ENCODE data around the gene PRKN.

PRKN gene

DNA sequence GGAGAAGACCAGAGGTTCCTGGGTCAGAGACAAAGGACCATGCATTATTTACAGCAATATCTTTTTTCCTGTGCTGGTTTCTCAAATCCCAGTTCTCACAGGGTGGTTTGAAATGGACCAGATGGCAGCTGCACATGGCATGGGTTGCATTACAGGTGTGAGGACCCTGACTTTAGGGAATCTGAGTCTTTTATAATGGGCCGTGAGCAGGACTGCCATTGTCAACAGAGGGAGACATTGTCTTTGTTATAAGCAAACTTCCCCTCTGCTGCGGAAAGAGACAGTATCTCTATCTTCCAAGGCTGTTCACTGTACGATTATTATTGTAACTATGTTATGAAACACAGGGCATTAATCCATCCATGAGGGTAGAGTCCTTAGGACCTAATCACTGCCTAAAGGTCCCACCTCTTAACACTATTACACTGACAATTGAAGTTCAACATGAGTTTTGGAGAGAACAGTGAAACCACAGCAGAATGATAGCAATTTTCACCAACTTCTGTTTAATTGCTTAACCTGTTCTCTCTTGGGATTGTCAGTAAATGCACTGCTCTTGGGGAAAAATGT, 1297.6 kb downstream of the PRKN start:
- DNase-seq, result no peak

DNA sequence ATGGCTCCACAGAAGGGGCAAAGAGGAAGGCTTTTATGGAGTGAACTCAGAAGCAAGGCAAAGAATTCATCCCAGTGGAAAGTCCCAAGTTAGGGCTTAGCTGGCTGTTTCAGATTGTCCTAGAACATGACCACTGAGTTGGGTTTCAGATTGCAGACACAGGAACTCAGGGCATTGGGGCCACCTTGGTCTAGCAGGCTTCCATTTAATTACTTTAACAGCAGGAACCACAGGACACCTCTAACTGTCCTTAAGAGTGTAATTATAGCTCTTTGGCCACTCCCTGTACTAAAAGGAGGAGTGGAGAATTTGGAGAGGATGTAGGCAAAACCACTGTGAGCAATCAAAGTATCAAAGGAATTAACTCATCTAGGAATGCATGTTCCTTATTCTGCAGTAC, 1303.1 kb downstream of the PRKN start:
- no peak for DNase-seq

DNA sequence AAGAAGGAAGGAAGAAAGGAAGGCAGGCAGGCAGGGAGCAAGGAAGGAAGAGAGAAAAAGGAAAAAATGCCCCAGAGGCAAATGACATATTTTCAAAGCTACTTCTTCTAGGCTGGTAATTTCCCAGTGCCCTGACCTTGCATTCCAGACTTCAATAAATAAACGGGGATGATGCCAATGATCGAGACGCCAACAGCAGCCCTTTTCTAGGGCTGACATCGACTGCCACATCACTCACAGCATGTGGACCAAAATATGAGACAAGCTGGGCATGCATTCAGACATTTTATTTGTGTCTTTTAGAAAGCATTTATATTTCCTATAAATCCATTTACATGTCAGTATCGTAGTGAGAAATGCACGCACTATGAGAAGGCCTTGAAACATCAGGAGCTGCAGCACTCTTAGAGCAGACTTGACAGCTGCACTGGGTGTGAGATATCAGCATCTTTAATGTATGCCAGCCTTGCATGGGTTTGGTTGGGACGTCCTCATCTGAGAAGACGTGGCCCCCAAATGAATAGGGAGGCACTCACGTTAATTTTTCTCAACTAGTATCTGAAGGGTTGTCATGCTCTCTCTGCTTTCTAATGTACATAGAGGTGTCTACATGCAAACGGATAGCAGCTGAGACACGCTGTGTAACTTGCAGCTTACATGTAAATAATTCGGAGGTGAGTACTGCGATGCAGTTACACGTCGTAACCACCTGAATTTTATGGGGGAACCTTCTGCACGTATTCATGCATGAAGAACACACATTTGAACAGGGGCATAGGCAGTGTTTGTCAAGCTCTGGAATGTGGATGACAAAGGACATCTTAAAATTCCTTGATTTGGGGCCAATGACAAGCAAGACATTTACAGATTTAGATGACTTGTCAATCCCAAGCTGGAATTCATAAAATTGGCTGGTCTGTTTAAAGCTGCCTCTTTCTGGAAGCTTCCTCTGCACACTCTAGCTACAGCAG, 1304.6 kb downstream of the PRKN start:
- no peak for DNase-seq

DNA sequence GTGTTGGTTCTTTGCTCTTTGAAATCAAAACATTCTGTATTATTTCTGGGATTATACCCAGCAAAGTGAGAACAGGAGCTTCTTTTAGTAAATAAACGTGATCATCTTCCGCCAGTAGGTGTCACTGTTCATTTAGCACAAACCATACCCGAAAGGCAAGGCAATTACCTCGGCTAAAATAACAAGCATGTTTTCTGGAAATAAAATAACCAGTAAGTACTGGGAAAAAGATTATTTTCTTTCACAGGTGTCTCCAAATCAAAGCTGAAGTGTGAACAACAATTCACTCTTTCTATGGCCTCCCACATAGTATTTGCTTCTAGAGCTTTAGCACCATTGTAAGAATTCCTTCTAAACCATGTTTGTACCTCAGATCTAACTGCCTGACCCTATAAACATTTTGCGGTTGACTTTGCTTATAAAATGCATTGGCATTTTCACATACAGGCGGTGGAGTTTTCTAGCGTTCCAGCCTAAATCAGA, 1309.1 kb downstream of the PRKN start:
- DNase-seq, result peak in 18 of 51 donors; percentile 11 to 86 (median 28)

DNA sequence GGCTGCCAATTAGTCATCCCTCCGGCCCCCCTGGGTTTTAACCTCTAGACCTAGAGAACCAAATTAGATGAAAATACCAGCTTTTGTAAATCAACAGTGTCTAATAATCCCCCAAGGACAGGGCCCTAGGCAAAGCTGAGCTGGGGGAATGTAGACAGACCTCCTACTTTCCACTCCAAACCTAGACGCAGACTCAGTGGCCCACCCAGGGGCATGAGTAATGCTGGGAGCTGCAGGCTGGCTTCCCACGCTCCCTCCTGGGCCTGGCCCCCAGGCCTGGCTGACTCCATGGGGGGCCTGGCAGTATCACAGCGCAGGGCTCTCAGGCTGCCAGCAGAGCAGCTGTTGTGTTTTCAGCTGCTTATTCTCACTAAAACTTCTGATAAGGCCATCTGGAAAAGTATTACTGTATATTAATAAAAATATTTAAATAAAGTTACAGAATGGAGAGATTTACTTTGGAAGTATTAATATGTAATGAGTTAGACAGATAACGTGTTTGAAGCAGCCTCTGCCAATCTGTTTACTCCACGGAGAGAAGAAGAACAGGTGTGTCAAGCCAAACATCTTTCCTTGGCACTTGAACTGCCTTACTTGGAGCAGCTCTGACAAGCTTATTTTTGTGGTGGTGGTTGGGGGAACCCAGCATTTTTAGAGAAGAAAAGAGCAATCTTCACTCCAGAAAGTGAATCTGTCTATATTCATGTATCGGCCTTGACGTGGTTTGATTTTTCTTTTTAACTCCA, 1309.7 kb downstream of the PRKN start:
- DNase-seq, result peak in 1 of 51 donors; percentile 36

DNA sequence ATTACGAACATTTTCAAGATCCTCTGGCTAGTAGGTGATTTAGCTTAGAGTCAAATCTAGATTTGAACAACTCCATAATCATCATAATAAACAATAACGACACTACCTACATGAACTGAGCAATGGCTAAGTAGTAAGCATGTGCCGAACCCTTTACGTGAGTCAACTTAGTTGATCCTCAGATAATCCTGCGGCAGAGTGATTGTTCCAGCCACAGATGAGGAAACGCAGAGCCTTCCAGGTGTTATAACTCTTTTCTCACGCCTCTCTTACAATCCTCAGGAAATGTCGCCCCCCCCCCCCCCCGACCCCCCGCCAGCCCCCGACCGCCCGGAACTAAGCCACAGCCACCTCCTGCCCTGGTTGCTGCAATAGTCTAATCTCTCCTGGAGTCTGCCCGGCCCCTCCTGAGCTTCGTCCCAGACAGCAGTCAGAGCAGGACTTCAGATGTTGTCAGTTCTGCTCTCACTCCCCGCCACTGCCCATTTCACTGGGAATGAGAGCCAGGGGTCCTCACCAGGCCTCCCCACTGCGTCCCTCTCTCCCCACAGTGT, 1312.2 kb downstream of the PRKN start:
- DNase-seq, result no peak

DNA sequence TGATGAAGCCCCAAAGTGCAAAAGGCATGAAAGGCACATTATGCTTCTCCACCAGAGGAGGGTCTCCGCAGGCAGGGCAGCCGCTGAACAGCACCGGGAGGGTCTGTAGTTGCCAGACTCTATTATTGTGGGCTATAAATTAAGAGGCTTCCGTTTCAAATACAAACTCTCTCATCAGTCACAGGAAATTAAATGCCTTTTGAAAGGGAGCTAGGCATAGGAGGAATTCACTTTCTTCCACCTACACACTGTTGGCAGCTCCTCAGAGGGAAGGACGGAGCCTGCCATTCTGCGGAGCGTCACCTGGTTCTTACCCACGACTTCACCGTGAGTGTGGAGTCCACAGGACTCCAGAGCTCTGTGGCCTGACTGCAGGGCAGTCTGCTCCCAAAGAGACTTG, 1312.9 kb downstream of the PRKN start:
- no peak for DNase-seq

DNA sequence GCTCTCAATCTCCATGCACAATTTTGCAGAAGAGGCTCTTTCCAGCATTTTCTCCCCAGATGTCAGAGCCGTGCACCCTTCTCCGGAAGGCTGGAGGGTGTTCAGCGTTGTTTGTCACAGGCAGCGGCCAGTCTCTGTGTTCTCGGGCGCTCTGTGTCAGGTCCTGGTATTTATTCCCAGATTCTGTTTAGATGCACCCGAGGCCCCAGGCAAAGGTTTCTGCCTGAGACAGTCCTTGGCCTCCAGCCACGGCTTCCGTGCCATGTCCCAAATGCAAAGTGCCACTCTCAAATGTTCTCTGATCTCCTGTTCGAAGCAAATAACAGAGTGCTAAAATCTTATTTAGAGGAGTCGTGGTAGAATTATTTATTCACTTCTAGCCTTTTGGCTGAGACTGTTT, 1313.4 kb downstream of the PRKN start:
- peak in 8 of 51 donors; percentile 3 to 29 (median 16) for DNase-seq

DNA sequence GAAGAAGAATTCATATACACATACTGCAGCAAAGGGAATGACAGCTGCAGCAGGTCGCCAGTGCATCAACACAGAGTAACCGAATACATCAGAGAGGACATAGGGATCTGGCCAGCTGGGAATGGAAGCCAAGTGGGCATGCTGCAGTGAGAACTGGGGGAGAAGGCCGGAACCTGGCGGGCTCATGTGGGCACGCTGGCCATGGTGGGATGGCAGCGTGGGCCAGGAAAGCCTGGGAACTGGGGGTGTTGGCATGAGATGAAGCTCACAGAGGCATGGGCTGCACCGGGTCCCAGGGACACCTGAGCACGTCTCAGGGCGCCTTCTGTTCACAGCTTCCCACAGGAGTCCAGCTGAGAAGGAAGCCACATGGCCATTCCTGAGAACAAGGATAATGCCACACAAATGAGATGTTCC, 1314.2 kb downstream of the PRKN start:
- DNase-seq, result no peak

DNA sequence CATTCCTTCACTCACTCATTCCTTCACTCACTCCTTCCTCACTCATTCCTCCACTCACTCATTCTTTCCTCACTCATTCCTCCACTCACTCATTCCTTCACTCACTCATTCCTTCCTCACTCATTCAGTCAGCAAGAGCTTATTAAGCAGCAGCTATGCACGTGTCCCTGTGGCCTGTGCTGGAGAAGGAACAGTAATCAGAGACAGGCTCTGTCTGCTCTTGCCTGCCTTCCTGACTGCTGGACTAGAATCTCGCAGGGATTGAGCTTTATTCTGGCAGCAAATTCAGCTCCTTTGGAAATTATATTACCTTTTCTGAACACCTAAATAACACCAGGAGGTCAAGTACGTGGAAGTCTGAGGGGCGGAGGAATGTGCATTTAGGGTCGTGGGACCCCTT, 1314.8 kb downstream of the PRKN start:
- no peak for DNase-seq

DNA sequence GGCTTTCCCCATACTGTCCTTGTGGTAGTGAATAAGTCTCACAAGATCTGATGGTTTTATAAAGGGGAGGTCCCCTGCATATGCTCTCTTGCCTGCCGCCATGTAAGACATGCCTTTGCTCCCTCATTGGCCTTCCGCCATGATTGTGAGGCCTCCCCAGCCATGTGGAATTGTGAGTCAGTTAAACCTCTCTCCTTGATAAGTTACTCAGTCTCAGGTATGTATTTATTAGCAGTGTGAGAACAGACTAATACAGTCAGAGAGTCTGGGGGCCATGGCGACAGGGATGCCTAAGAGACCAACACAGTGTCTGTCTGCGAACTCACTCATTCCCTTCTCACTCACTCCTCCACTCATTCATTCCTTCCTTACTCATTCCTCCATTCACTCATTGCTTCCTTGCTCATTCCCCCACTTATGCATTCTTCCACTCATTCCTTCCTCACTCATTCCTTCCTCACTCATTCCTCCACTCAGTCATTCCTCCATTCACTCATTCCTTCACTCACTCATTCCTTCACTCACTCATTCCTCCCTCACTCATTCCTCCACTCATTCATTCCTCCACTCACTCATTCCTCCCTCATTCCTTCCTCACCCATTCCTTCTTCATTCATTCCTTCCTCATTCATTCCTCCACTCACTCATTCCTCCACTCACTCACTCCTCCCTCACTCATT, 1316.2 kb downstream of the PRKN start:
- DNase-seq, result no peak

DNA sequence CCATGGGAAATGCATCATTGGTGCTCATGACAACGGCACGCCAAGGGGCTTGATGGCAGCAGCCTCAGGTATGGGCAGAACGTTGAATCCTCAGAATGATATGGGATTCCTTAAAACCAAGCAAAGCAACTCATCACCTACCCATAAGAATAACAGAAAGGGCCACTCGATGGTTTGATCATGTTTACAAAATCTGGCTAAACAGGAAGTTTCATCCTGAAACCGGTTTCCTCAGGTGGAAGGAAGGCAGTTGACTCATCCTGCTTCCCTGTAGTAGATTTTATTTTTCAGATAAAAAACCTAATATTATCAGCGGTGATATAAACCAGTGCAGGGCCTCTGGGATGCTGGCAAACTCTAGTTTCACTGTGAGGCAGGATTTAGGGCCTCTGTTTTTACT, 1316.8 kb downstream of the PRKN start:
- no peak for DNase-seq

DNA sequence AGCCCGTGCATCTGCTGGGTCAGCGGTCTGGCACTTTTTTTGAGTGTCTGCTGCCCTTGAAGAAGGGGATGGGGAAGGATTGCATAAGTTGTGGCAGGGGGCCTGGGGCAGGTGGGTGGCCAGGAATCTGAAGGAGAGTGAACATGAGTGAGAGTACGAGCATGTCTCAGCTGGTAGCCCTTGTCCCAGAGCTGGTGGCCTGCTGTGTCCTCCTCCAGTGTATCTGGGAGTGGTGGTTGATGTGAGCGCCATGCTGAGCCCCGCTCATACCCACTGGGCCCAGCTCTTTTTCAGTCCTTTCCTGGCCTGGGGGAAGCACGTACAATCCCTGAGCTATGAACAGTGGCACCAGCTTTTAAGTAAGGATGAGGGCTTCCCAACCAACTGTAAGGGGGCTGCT, 1317.5 kb downstream of the PRKN start:
- no peak for DNase-seq

DNA sequence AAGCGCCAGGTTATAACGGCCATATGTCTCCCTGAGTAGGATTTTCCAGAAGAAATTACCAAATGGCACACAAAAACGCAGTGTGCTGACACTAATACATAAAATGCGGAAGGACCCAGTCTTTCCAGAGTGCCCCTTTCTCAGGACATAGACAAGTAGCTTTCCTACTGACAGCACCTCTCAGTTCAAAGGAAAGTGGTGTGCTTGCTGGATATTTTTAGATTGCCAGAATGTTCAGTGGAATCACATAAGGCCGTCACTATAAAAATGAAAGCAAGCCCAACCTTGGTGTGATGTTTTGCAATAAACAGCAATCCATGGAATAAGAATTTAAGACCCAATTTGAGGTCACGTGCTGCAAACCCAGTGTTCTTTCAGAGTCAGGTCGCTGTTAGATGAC, 1318.2 kb downstream of the PRKN start:
- DNase-seq, result no peak

DNA sequence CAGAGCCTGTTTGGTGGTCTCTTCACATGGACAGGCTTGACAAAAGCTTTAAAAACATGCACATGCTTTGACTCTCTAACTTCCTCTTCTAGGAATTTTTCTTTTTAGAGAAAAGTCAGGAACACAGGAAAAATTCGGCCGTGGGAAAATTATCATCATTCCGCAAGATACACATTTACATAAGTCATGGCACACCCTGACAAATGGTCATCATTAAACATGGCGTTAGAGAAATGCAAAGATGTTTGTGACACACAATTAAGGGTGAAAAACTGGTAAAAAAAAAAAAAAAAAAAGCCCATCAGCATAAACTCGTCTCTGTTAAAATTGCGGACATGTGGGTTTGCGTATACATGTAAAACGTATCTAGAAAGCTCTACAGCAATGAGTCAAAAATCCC, 1319.5 kb downstream of the PRKN start:
- DNase-seq, result no peak

DNA sequence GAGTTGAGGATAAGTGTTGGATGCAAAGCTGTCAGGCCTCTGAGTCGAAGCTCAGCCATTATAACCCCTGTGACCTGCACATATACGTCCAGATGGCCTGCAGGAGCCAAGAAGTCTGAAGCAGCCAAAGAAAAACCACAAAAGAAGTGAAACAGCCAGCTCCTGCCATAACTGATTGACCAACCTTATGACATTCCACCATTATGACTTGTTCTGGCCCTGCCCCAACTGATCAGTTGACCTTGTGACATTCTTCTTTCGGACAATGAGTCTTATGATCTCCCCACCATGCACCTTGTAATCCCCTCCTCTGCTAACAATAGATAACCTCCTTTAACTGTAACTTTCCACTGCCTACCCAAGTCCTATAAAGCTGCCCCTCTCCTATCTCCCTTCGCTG, 1320.0 kb downstream of the PRKN start:
- DNase-seq, result no peak

DNA sequence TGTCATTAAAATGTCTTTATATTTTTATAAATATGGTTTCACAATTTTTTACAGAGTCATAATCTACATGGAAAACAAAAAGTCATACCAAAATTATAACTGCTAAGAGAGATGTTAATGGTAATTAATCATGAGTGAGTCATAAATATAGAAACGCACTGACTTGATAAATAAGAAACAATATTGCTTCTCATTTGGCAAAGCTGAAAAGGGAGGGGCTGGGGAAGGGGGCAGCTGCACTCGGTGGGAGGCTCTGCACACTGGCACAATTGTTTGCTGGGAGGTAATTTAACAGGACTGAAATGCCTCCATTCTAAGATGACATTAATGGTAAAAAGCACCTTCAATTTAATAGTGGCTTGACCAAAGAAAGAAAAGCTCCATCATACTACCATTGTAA, 1320.5 kb downstream of the PRKN start:
- DNase-seq, result no peak

DNA sequence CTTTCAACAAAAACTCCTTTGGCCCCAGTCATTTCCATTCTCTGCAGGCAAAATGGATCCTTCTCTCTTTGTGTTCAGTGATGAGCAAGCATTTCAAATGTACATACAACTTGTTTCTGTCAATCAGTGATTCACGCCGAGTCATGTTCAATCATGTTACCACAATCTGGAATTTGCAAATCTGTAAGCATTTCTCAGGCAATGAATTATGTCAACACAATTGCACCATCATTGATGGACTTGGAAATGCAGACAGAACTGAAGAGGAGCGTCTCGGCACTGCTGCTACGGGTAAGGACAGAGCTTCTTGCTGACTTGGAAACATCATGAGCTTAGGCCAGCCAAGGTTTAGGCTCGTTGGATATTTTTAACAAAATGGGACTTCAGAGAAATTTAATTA, 1320.9 kb downstream of the PRKN start:
- DNase-seq, result no peak

DNA sequence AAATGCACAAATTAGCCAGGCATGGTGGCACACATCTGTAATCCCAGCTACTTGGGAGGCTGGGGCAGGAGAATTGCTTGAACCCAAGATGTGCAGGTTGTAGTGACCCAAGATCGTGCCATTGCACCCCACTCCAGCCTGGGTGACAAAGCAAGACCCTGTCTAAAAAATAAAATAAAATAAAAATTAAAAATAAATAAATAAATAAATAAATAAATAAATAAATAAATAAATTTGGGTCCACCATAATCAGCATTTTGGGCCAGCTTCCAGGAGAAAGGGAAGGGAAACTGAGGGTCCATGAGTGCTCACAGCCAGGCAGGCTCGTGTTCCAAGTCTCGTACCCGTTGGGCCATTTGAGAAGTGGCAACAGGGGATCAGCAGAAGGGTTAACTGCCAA, 1322.1 kb downstream of the PRKN start:
- no peak for DNase-seq

DNA sequence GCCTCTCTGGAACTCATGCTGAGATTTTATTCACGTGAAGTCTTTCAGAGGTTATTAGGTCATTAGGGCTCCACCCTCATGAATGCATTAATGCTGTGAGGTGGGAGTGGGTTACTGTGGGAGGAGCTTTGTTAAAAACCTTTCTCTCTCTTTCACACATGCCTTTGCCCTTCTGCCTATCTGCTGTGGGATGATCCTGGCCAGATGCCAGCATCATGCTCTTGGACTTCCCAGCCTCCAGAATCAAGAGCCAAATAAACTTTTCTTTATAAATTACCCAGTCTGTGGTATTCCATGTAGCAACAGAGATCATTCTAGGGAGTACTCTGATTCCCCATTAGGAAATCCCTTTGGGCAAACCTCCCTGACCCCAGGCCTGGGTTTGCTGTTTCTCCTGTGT, 1323.8 kb downstream of the PRKN start:
- DNase-seq, result no peak

DNA sequence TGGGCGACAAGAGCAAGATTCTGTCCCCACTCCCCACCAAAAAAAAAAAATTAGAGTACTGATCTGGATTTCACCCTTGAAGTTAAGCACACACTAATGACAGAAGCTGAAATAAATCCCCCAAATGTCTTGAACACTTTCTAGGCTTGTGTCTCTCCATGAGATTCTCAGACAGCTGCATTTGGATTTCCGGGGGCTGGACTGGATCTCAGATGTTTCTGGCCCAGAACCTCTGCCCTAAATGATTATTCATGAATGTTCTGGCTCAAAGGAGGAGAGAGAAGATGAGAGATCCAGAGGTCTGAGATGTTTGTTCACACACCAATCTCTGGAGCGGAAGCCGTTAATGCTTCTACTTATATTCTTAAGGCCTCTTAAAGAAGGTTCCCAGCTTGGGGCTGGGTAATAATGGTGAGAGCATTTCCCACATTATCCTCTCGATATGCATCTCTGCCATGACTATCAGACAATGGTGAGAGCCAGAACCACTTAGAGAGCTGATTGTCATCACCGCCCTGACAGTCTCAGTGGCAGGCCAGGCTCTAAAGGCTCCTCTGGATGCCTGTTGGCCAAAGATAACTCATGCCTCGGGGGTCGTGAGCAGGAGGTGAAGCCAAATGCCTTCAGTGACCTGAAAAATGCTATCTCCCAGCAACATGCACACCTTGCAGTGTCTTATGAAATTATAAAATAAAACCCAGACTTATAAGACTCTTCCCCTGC, 1325.8 kb downstream of the PRKN start:
- no peak for DNase-seq

All from hypothalamus (tissue), 51 donors.